ENCODE data around the gene PPP1R2.

Gene PPP1R2

GRCh38 chr3:195574497-195575304 lies 31.6 kb upstream of the PPP1R2 start:
- TF ChIP-seq CTCF (conservative IDR thresholded peaks at IDR 0.05; ENCODE audit: low read length), result no peak
- no peak for DNase-seq (ENCODE audit: low read depth)
- no peak overlapping the region for H3K4me3 ChIP-seq (ENCODE audit: low read length)

DNA sequence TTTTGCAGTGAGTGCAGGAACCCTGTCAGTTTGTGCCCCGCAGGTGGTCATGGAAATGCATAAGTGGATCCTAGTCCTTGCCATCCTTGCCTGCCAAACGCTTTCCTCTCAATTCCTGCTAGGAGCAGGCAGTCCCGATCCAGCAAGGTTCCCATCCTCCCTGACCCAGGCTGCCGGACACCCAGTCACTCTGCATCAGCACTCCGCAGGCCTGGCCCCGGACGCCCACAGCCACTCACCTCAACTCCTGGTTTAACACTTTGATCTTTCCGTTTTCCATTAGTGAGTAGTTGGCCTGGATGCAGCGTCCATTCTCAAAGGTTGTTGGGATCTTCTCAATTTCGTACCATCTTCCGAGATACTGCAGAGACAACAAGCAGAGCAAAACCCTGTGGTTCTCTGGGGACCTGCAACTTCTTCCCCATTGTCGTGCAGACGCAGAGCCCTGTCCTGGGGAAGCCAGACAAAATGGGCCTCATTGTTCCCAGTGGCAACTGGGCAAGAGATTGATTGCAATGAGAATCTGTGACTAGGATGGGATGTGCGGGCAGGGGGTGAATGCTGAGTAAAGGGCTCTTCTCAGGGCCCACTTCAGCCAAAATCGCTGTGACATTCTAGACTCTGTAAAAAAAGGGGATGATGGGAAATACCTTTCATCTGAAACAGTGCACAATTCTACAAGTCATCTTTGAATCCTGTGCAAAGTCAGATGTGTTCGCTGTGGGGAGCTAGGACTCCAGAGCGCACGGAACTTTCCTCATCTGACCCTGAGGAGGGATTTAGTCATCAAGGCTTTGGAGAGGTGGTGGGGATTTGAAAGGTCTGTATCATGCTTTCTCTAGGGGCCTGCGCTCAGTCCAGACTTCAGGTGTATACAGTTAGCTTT lies 30.7 kb upstream of the PPP1R2 start:
- no peak for TF ChIP-seq CTCF (conservative IDR thresholded peaks at IDR 0.05; ENCODE audit: low read length)
- DNase-seq (ENCODE audit: low read depth), result no peak
- H3K4me3 ChIP-seq (ENCODE audit: low read length), result no peak overlapping the region

GRCh38 chr3:195571361-195571760 lies 28.2 kb upstream of the PPP1R2 start:
- no peak for DNase-seq (ENCODE audit: low read depth)
- TF ChIP-seq CTCF (conservative IDR thresholded peaks at IDR 0.05; ENCODE audit: low read length), result no peak
- H3K4me3 ChIP-seq (ENCODE audit: low read length), result no peak overlapping the region

DNA sequence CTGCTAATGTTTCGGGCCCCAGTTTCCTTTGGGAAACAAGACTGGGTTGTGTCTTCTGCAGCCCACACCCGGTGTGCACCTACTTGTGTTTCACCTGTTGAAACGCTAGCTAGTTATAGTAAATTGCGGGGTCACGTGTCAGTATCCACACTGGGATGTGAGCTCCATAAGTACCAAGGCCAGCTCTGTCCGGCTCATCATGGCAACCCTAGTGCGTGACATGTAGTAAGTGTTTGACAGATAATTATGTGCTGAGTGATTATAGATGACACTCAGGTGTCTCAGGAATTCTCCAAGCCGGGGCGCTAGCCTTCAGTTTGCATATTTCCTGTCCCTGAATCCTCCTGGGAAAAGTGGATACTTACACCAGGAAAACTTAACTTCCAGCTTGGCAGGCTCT lies 27.8 kb upstream of the PPP1R2 start:
- H3K4me3 ChIP-seq (ENCODE audit: low read length), result no peak overlapping the region
- no peak for DNase-seq (ENCODE audit: low read depth)
- TF ChIP-seq CTCF (conservative IDR thresholded peaks at IDR 0.05; ENCODE audit: low read length), result no peak

DNA sequence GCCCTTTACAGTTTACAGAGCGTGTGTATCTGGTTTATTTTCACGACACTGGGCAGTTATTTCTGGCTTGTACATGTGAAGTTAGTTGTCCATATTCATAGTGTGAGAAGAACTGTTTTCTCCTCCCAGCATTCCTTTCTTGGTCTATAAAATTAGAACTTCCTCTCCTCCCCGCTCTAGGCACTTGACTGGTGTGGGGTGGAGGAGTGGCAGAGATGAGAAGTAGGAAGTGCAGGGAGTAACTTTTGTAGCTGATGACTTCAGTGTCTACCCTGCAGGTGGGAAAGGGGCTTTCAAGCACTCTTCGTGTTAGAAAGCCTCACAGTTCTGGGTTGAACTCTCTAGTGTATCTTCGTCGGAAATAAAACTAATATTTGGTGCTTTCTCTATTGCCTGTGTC lies 27.2 kb upstream of the PPP1R2 start:
- H3K4me3 ChIP-seq (ENCODE audit: low read length), result no peak overlapping the region
- TF ChIP-seq CTCF (conservative IDR thresholded peaks at IDR 0.05; ENCODE audit: low read length), result no peak
- no peak for DNase-seq (ENCODE audit: low read depth)

GRCh38 chr3:195568630-195569029 lies 25.5 kb upstream of the PPP1R2 start:
- no peak for DNase-seq (ENCODE audit: low read depth)
- TF ChIP-seq CTCF (conservative IDR thresholded peaks at IDR 0.05; ENCODE audit: low read length), result no peak
- no peak overlapping the region for H3K4me3 ChIP-seq (ENCODE audit: low read length)

Data from AG10803 (cell line).